A549 (cell line): Measurements from ENCODE around the gene NR3C2.

Source experiments
- CEBPB ChIP-seq, 2 experiments: fragments of >200 bp in 1 of 2; sonication (Bioruptor Twin) in 1 of 2; formaldehyde crosslinking in 1 of 2; IDR thresholded peaks; 2 replicates each; pipeline ENCODE4 v1.6.1; 2012 to 2016
- KDM1A ChIP-seq: fragments of 200-600 bp; sonication (generic); IDR thresholded peaks from 2 replicates; pipeline ENCODE4 v1.6.1; 2016; ENCODE audit warnings: low read depth, mild to moderate bottlenecking
- ZC3H11A ChIP-seq: fragments of 450-650 bp; IDR thresholded peaks from 2 replicates; pipeline ENCODE4 v1.6.1; 2014; ENCODE audit warnings: antibody characterized with exemption, mild to moderate bottlenecking

GRCh38 chr4:148330724-148331123 is 111.5 kb downstream of the NR3C2 start:
- TF ChIP-seq ZC3H11A, result no peak
- no peak for TF ChIP-seq CEBPB (IDR thresholded peaks at IDR 0.05)
- TF ChIP-seq KDM1A, result no peak
